Measurements from ENCODE around the gene RUNX2. TPM values are rescaled to one million over a fixed set of nuclear protein-coding genes. Genes with fewer than 3 reads are reported as not detected.

RUNX2 gene
- polyA plus RNA-seq, 4 donors: 2.8 to 3.8 (median 3.0) TPM

DNA sequence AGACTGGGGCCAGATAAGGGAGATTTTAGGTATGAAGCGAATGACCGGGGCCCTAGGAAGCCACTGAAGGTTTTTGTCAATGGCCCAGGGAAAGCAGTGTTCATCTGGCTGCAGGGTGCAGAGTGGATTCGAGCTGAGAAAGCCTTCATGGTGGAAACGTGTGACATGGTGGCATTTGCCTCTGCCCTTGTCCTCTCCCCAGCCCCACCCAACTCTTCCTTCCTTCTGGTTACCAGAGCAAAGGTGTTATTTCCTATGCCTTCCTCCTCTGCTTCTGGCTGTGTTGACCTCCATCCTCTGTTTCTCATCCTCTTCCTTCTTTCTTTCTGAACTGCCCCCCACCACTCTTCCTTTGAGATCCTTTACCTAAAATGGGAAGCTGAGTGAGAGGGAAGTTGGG is 244.7 kb downstream of the RUNX2 start:
- DNase-seq (ENCODE audit: low read depth in 4 of 4, low spot score in 2 of 4): no peak

DNA sequence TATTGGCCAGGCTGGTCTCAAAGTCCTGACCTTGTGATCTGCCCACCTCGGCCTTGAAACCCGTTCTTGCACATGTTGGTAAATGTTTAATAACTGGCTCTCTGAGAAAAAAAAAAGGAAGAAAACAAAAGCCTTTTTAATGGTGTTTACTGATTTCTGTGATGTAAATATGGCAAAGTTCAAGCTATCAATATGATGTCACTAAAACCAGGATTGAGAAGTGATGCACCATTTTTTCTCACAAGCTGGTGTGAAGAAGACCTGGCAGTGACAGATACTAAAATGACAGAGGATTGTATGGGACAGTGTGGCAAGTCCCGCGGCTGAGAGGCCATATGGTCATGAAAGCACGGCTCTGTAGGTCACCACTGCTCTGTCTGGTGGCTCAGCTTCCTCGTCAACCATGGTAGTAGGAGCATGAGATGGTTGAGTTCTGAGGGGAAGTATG is 245.9 kb downstream of the RUNX2 start:
- DNase-seq (ENCODE audit: low read depth in 4 of 4, low spot score in 2 of 4): no peak

DNA sequence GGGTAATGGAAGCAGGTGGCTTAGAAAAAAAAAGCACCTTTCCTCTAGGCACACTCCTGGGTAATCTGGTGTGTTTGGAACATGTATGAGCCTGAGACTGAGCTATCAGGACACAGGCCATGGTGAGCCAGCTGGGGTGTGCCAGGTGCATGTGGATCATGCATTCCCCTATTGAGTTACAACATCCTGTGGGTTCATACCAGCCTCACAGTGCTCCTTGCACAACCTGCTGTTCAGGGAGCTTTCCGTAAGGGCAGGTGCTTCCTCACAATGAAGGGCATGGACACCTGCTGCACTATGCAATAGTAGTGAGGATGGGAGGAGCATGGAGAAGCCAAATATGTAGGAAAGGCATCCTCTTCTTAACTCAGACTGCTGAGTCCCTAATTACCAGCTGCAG is 246.8 kb downstream of the RUNX2 start:
- no peak for DNase-seq (ENCODE audit: low read depth in 4 of 4, low spot score in 2 of 4)

DNA sequence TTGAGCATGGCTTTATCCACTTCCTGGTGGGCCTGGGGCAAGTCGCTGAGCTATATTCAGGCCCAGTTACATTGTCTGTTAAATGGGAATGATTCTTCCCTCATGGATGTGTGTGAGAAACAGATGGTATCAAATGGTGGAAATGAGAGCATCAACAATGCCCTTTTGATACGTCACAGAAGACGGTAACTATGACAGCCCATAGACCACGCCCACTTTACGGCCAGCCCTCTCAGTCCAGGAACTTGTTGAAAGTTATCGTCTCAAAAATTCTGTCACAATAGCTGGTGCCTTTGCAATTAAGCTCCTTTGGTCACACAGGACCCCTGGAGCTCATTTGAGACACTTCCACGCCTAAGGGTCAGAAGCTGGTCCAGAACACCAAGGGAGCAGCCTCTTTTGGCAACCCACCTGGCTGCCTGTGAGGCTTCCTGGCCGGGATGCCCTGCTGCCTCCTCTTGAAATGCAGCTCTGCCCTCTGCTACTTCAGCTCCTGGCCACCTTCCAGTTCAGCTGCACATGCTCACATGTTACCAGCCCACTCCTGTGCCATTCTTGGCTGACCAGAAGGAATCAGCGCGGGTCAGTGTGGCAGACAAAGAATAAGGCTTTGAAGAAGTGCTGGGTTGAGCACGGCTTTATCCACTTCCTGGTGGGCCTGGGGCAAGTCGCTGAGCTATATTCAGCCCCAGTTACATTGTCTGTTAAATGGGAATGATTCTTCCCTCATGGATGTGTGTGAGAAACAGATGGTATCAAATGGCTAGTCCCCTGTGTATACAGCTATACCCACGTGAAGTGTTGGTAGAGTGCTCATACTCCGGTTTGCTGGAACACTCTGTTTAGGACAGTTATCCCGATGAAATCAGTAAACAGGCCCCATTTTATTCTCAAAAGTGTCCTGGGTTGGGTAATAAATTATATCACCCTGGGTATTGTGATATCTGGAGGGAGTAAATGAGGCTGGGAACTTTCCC is 248.8 kb downstream of the RUNX2 start:
- no peak for DNase-seq (ENCODE audit: low read depth in 4 of 4, low spot score in 2 of 4)

DNA sequence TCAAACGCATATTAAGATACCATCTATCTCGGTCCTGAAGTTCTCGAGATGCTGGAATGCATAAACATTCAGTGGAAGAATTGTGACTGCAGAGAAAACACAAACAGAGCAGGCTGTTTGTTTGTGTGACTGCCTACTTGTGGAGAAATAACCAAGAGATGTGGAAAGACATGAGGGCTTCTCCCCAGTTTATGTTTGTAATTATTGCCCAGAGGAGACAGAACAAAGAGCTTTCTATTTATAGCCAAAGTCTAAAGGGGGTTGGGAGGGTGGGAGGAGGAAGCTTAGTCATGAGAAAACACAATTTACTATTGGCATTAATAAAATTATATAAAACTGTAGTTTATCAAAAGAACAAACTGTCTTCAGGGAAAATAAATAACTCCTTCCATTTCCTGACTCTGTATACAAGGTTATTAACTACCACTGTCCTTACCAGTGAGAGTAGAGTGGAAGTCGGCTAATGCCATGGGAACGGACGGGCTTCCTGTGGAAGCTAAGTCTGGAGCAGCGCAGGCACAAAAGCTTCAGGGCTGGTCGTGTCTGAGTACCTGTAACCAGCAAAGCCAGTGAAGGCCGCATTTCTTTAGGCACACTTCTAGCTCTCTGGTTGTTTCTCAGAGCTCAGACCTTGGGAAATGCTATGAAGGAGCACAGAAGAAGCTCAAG is 249.8 kb downstream of the RUNX2 start:
- DNase-seq (ENCODE audit: low read depth in 4 of 4, low spot score in 2 of 4): no peak

DNA sequence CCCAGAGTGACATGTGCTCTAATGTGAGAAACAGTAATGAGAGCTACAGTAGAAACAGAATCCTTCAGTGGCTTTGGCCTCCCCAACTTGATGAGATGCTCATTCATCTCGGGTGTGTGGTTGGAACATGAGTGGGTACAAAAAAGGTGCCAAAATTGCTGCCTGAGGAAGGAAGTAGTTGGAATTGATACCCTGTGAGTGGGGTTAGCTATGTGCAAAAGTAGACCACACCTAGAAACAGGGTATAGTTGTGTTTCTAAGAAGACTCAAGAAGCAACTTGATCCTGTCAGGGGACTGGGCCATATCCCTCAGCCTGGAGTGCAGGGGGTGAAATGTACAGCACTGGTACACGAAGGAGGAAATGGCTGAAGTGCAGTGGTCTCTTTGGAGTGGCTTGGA is 256.0 kb downstream of the RUNX2 start:
- DNase-seq (ENCODE audit: low read depth in 4 of 4, low spot score in 2 of 4): no peak

DNA sequence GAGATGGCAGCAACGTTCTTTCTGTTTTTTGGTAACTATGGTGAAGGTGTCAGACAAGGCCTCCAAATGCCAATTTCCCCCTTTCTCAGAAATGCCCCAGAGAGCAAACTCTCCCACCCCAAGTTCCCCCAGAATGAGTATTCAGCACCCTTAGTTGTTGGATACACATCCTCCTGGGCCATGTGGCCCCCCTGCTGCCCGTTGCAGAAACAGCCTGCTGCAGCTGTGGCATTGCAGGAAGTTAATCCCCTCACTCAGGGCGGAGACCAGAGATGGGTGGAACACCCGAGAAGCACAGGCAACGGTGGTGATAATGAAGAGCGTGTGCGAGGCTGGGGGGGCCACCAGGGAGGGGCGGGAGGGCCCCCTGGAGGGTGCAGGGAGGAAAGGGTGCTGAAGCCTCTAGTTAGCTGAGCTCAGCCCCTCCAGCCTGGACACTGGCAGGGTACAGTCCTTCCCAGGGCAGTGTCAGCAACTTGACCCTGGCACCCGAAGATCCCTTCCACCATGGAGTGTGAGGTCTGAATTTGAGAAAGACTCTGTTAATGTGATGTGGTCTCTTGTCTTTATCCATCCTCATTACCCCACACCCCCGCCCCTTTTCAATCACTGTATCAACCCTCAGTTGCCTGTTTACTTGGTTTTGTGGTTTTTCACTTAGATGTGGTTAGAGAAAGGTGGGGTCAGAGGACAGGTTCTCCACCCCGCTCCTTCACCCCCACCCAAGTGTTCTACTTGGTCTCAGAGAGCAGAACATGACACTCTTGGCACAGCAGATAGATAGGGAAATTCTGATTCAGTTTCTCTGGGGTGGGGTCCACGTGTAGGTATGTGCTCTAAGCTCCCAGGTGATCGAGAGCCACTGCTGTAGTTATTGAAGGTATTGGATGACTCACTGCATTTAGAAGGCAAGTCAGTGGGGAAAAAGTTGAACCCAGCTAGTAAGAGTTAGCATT is 258.4 kb downstream of the RUNX2 start:
- no peak for DNase-seq (ENCODE audit: low read depth in 4 of 4, low spot score in 2 of 4)

DNA sequence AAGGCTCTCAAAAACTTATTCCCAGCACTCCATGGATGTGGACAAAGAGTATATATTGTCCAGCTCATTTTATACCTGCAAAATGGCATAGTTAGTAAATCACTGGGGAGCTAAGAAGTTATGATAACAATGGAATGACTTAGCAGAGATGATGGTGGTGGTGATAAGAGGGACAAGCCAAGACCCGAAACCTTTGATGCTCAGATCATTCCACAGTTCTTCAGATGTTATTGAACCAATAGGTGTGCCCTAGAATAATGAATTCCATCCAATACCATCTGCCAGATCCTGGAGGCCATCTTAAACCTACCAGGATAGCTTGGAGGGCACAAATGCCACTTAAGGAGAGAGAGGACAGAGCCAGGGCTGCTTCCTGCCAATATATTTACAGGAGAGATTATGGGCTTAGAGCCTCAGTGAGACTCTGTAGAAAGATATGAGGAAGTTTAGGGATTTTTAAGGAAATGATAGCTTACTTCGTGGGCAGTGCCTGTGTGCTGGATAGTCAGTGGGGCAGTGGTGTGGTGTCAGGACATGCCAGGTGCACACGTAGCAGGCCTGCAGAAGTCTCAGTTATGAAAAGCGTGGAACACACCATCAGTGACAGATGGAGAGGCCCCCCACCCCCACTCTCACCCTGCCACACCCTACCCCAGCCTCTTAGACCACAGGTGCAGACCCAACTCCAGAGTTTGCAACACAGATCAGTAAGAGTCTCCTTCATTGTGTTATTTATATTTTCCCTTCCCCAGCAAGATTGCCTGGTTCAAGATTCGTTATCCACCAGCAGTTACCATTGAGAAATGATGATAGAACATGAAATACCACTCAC is 259.3 kb downstream of the RUNX2 start:
- DNase-seq (ENCODE audit: low read depth in 4 of 4, low spot score in 2 of 4): no peak

DNA sequence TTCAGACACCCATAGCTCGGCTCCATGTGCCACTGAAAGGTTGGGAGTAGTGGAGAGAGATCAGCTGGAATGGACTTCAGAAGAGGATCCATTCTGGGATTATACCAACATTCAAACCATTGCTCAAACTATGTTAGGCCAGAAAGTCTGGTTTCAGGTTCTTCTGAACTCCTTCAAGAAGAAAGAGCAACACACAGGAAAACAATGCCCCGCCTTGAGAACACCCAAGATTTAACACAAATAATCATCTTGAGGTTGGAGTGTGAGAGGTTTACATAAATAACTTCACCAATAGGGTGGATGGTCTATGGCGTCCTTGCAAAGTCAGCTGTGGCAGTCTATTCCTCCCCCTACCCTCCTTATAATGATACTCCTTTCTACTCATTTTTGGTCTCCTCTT is 261.2 kb downstream of the RUNX2 start:
- DNase-seq (ENCODE audit: low read depth in 4 of 4, low spot score in 2 of 4): no peak

DNA sequence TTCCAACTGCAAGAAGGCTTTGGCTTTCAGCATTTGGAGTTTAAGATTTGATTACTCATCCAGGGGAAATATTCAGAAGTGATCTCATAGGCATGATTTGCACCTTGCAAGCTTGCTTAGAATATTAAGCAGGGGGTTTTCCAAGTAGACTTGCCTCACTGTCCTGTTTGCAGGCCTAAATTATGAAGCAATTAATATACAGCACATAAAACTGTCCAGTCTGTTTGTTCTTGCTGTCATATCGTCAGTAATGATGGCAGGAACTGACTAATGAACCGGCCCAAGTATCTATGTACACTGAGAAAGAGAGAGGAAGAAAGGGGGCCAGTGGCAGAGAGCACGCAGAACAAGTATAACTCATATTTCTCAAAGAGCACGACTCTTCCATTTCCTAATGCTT is 262.1 kb downstream of the RUNX2 start:
- DNase-seq (ENCODE audit: low read depth in 4 of 4, low spot score in 2 of 4): peak in 1 of 4 donors; percentile 54

DNA sequence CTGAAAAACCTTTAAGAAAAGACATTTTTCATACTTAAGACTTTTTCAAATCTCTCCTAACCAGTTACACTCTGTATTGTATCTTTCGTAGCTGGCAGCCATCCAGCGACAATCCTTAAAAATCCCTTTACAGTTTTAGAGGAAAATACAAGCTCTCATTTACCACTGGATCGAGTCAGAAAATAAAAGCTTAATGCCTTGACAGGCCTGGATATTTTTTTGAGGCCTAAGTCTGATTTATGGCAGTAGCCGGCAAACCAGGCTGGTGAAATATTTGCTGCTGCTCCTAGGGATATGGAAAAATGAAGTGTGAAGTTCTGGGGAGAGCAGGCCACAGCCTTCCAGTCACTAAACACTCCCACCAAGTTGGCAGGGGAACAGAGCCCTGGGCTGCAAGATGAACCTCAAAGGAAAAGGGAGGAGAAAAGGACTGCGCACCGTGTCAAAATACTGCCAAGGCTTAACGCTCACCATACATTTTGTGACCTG is 262.6 kb downstream of the RUNX2 start:
- DNase-seq (ENCODE audit: low read depth in 4 of 4, low spot score in 2 of 4): no peak

DNA sequence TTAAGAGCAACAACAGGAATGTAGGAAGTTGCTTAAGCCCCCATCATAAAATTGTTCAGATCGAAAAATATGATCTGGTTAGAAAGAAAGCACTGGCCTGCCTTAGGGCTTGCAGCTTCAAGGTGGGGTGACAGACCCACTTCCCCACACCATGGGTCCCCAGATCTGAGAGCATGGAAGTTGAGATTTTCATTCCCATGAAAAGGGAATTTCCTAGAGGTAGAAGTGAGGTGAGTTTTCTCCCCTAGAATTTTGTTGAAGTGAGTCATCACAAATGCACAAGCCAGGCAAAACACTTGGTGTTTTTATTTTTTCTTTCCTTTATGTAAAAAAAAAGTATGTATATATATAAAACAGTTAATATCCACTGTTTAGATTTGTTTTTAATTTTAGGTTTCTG is 263.2 kb downstream of the RUNX2 start:
- no peak for DNase-seq (ENCODE audit: low read depth in 4 of 4, low spot score in 2 of 4)

DNA sequence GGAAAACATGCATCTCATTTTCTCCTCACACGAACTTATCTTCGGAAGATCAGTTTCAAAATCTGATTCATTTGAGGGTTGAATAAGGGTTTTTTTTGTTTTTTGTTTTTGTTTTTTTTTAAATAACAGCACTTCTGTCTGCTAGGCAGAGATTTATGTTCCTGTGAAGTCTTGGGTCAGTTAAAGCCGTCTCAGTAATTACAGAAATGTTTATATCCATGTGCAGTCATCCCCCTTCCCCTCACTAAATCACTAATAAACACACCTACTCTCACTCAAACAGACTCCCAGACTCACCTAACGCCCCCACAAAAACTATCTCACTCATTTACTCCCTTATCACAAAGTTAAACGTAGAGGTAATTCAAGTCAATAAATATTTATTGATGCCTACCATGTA is 263.8 kb downstream of the RUNX2 start:
- DNase-seq (ENCODE audit: low read depth in 4 of 4, low spot score in 2 of 4): no peak

DNA sequence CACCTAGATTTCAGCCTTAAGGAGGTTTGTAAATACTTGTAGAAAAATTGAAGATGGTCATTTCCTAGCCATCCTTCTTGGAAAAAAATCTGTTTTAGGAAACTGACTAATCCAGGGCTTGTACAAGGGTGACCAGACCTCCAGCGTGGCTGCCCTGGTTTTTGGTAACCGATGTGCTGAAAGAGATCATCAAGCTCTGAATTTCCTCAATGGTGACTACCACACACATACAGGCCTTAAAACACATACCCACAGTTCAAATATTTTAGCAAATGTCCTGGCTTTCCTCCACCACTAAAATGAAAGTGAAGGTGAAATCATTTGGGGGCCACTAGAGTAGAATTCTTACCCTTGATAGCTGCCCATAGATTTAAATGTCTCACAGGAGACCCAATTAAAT is 264.9 kb downstream of the RUNX2 start:
- DNase-seq (ENCODE audit: low read depth in 4 of 4, low spot score in 2 of 4): no peak

DNA sequence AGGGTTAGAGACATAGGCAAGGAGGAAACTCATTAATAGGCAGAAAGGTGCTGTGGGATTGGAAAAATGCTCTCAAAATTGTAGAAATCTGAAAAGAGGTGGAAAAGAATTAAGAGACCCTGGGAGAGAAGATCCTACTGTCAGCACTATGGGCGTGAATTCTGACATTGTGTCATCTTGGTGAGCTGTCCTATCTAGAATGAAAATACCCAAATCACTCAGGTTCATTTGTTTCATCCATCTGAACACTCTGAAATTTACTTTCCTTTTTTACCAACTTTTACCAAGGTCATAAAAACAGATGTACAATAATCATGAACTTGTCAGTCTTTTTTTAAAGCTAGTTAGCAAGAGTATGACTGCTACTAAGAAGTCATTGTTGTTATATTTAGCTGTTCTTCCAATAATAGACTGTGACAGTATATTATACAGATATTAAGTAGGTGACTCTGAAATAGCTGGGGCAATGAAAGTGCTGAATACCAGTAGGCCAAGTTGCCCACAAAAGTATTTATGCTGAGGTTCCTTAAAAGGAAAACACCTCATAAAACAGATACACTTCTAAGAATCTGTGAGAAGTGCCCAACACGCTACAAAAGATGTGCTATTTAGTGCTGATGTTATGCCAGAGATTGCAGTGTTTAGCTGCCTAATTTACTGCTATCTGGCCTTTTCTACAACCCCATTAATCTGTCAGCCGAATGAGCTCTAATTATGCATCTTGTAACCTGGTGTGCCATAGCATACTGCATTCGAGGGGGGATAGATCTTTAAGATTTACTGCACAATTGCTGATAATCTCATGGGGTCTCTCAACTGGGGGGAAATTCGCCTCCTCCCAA is 267.1 kb downstream of the RUNX2 start:
- no peak for DNase-seq (ENCODE audit: low read depth in 4 of 4, low spot score in 2 of 4)

DNA sequence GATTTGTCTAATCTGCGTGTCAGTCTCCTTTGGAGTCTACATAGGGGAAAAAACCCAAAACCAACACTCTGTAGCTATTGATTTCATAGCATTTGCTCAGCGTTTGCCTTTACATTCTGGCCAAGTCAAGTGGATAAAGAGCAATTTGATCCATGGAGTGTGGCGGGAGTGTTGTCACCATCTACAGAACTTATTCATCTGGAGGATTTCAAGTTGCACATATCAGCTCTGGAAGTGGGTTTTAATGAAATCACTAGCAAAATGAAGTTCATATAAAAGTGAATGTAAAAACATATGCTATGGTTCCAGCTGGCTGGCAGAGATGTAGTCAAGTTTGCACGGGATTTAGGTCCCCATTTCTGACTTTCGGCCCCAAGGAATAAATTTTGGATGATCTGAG is 269.3 kb downstream of the RUNX2 start:
- DNase-seq (ENCODE audit: low read depth in 4 of 4, low spot score in 2 of 4): no peak

DNA sequence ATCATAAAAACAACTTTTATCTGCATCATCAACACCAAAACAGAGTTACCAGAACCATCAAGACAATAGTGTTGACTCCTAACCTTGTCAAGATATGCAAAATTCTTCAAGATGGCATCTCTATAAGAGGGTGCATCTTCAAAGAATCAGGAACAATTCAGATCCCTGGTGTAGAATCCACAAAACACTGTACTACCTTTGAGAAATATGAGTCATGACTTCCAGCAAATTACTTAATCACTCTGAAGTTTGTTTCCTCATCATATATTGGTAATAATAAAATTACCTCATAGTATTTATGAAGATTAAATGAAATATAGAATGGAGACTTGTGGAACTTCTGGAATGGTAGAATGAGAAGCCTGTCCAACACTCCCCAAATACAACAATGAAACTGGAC is 270.9 kb downstream of the RUNX2 start:
- no peak for DNase-seq (ENCODE audit: low read depth in 4 of 4, low spot score in 2 of 4)

DNA sequence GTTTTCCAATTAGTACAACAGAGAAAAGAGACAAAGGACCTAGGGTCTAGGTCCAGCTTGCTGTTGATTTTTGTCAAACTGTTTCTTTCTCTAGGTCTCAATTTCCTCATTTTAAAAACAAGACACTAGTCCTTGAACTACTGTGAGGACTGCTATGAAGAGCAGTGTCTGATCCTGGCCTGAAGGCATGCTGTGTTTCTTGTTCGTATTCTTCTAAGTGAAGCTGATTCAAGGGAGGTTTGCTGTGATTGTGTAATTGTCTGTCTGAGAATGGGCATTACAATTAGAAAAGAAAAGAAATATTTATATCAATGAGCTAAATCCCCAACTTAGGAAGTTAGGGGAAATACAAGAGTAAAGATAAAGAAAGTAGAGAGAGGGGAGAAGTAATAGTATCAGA is 277.8 kb downstream of the RUNX2 start:
- DNase-seq (ENCODE audit: low read depth in 4 of 4, low spot score in 2 of 4): no peak

Data from left renal cortex interstitium (tissue), 4 donors.